PC-9 (cell line): ENCODE data around the gene EOMES. TPM values are rescaled to one million over a fixed set of nuclear protein-coding genes. Genes with fewer than 3 reads are reported as not detected.

Source experiments
- BruUV-seq: library from RNA; stranded (reverse); fragments of 400-500 nt; replicated peaks from 2 replicates; lab custom pipeline; 2021; lab: Mats Ljungman, UMichigan
- CTCF ChIA-PET: fragments of 300-600 bp; sonication (Branson Sonifier 250); formaldehyde crosslinking; loops from one replicate; lab custom pipeline; 2022; ENCODE audit warnings: antibody characterized with exemption; lab: Charles Lee
- POLR2A ChIA-PET: fragments of 300-600 bp; sonication (Branson Sonifier 250); formaldehyde crosslinking; loops from one replicate; lab custom pipeline; 2022; ENCODE audit warnings: antibody characterized with exemption; ENCODE audit not compliant: unreplicated experiment; lab: Charles Lee
- DNase-seq, 2 experiments: peaks; one replicate each; pipeline versions ENCODE4 v3.0.0 to v3.0.0-alpha.2; 2015 to 2022; ENCODE audit warnings: mixed read lengths in 1 of 2
- H2AFZ ChIP-seq: fragments of 200-600 bp; sonication (generic); 2 replicates; pipeline ENCODE4 v1.8.1; 2017; ENCODE audit warnings: antibody characterized with exemption
- H3F3A ChIP-seq: fragments of 200-600 bp; sonication (generic); 2 replicates; pipeline ENCODE4 v1.8.1; 2017; ENCODE audit warnings: antibody characterized with exemption, mild to moderate bottlenecking, low read depth; ENCODE audit not compliant: insufficient read depth
- H3K27ac ChIP-seq: fragments of 200-600 bp; sonication (generic); 2 replicates; pipeline ENCODE4 v1.6.1; 2016; ENCODE audit warnings: mixed run types
- H3K27me3 ChIP-seq: fragments of 200-600 bp; sonication (generic); 2 replicates; pipeline ENCODE4 v1.6.1; 2016; ENCODE audit warnings: low read depth, mixed run types; ENCODE audit not compliant: insufficient read depth
- H3K36me3 ChIP-seq: fragments of 200-600 bp; sonication (generic); 2 replicates; pipeline ENCODE4 v1.6.1; 2016; ENCODE audit warnings: low read depth, mixed run types
- H3K4me1 ChIP-seq: fragments of 200-600 bp; sonication (generic); replicated peaks from 2 replicates; pipeline ENCODE4 v1.6.1; 2016; ENCODE audit warnings: mixed run types; ENCODE audit not compliant: insufficient read depth
- H3K4me2 ChIP-seq: fragments of 200-600 bp; sonication (generic); 2 replicates; pipeline ENCODE4 v1.6.1; 2017; ENCODE audit warnings: mixed run types
- H3K4me3 ChIP-seq: fragments of 200-600 bp; sonication (generic); 2 replicates; pipeline ENCODE4 v1.6.1; 2016; ENCODE audit warnings: mixed run types
- H3K79me2 ChIP-seq: fragments of 200-600 bp; sonication (generic); 2 replicates; pipeline ENCODE4 v1.6.1; 2017; ENCODE audit warnings: low read depth, mixed run types
- H3K9me2 ChIP-seq: fragments of 200-600 bp; sonication (generic); 2 replicates; pipeline ENCODE4 v1.8.1; 2017; ENCODE audit warnings: mild to moderate bottlenecking; ENCODE audit not compliant: insufficient read depth
- H3K9me3 ChIP-seq: fragments of 200-600 bp; sonication (generic); 2 replicates; pipeline ENCODE4 v1.8.1; 2016; ENCODE audit warnings: low read depth; ENCODE audit not compliant: insufficient read depth
- H4K20me1 ChIP-seq: fragments of 200-600 bp; sonication (generic); 2 replicates; pipeline ENCODE4 v1.8.1; 2017; ENCODE audit not compliant: insufficient read depth
- EZH2 ChIP-seq: fragments of 200-600 bp; sonication (generic); IDR thresholded peaks from 2 replicates; pipeline ENCODE4 v1.8.0; 2017; ENCODE audit warnings: antibody characterized with exemption, low read depth
- intact Hi-C: fragments of 100-400 bp; cut with micrococcal nuclease; formaldehyde crosslinking; loops from one replicate; pipeline ENCODE4 v1.10.0; 2022; ENCODE audit not compliant: unreplicated experiment
- total RNA-seq: library from RNA; stranded (reverse); gene quantifications from 2 replicates; pipeline ENCODE4 v1.2.3, GENCODE V29; 2021
- TF ChIP-seq, protein P1 (sequence below): fragments of 200-600 bp; sonication (generic); conservative IDR thresholded peaks from 2 replicates; pipeline ENCODE4 v1.6.1; 2017; ENCODE audit warnings: mixed run types, antibody characterized with exemption, mild to moderate bottlenecking, moderate library complexity

The EOMES gene
- total RNA-seq, 1 experiment from 2014 or later, result not detected

DNA sequence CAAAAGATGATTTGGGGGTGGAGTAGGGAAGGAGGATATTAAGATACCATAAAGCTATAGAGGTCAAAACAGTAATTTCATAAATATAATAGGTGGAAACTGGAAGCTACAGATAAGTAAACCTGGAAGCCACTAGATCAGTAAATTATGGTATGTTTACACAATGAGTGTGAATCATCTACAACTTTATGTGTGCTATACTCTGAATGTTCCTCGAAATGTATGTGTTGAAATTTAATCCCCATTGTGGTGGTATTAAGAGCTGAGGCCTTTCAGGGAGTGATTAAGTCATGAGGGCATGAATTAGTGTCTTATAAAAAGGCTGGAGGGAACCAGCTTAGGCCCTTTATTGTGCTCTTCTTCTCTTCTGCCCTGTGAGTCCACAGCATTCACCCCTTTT, 25.2 kb downstream of the EOMES start:
- H3K36me3 ChIP-seq, result no peaks in the 10 kb centered on the region
- ChIA-PET CTCF (no interaction called here), POLR2A (no interaction called here)
- H3K4me1 ChIP-seq, result peaks cover 9% of the 10 kb centered on the region
- H3K27ac ChIP-seq, result no peak overlapping the region
- H4K20me1 ChIP-seq, result no peaks in the 10 kb centered on the region
- no peaks in the 10 kb centered on the region for H3K79me2 ChIP-seq
- DNase-seq, result peak in 1 of 2 experiments; percentile 75
- no peak overlapping the region for H3K4me2 ChIP-seq
- no peak for TF ChIP-seq EZH2
- TF ChIP-seq, protein P1, sequence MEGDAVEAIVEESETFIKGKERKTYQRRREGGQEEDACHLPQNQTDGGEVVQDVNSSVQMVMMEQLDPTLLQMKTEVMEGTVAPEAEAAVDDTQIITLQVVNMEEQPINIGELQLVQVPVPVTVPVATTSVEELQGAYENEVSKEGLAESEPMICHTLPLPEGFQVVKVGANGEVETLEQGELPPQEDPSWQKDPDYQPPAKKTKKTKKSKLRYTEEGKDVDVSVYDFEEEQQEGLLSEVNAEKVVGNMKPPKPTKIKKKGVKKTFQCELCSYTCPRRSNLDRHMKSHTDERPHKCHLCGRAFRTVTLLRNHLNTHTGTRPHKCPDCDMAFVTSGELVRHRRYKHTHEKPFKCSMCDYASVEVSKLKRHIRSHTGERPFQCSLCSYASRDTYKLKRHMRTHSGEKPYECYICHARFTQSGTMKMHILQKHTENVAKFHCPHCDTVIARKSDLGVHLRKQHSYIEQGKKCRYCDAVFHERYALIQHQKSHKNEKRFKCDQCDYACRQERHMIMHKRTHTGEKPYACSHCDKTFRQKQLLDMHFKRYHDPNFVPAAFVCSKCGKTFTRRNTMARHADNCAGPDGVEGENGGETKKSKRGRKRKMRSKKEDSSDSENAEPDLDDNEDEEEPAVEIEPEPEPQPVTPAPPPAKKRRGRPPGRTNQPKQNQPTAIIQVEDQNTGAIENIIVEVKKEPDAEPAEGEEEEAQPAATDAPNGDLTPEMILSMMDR, result no peak
- H3K27me3 ChIP-seq, result no peaks in the 10 kb centered on the region
- H3K9me2 ChIP-seq, result no peaks in the 10 kb centered on the region
- no peaks in the 10 kb centered on the region for H3K9me3 ChIP-seq
- no peaks in the 10 kb centered on the region for H3F3A ChIP-seq
- no peak overlapping the region for H3K4me3 ChIP-seq
- intact Hi-C loops, result no loop called here
- BruUV-seq, result no TSS peak
- no peak overlapping the region for H2AFZ ChIP-seq

DNA sequence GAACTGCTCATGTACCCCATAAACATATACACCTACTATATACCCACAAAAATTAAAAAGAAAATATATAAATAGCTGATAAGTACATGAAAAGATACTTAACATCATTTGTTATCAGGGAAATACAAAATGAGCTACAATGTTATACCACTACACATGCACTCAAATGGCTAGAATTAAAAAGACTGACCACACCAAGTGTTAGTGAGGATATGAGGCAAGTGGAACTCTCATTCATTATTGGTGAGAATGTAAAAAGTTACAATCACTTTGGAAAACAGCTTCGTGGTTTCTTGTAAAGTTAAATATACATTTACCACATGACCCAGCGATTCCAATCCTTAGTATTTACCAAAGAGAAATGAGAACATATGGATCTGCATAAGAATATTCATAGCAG, 26.5 kb downstream of the EOMES start:
- Histone ChIP-seq H2AFZ (no peak overlapping the region), H3K4me1 (peaks cover 9% of the 10 kb centered on the region), H3K4me2 (no peak overlapping the region), H3K79me2 (no peaks in the 10 kb centered on the region), H3K36me3 (no peaks in the 10 kb centered on the region), H3F3A (no peaks in the 10 kb centered on the region), H3K27ac (no peak overlapping the region), H4K20me1 (no peaks in the 10 kb centered on the region), H3K27me3 (no peaks in the 10 kb centered on the region), H3K9me2 (no peaks in the 10 kb centered on the region), H3K4me3 (no peak overlapping the region), H3K9me3 (no peaks in the 10 kb centered on the region)
- CTCF ChIA-PET, result no interaction called here
- TF ChIP-seq EZH2, result no peak
- TF ChIP-seq, protein P1, result no peak
- POLR2A ChIA-PET, result no interaction called here
- no peak for DNase-seq
- intact Hi-C loops, result no loop called here
- no TSS peak for BruUV-seq

DNA sequence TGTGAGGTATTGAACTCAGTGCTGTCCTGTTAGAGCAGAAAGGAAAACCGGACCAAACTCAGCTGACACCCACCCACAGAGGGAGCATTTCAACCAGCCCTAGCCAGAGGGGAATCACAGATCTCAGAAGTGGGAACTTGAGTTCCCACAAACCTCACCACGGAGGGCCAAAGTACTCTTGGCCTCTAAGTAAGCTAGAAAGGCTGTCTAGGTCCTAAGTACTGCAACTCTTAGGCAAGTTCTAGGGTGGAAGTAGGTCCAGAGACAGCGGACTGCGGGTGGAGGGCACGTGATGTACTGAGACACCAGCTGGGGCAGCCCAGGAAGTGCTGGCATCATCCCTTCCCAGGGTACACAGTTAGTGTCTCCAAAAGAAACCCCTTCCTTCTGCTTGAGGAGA, 34.1 kb downstream of the EOMES start:
- intact Hi-C loops, result loop anchor here (10.0 kb wide), 1 partner anchor 553 kb away; no protein-coding TSS in a partner anchor
- ChIA-PET CTCF (no interaction called here), POLR2A (no interaction called here)
- no TSS peak for BruUV-seq
- no peak for TF ChIP-seq EZH2
- Histone ChIP-seq H3K9me3 (no peaks in the 10 kb centered on the region), H3K27me3 (no peaks in the 10 kb centered on the region), H3K79me2 (no peaks in the 10 kb centered on the region), H3K9me2 (no peaks in the 10 kb centered on the region), H3K27ac (no peak overlapping the region), H2AFZ (no peak overlapping the region), H3K4me1 (no peaks in the 10 kb centered on the region), H3K4me2 (no peak overlapping the region), H3K4me3 (no peak overlapping the region), H4K20me1 (no peaks in the 10 kb centered on the region), H3K36me3 (no peaks in the 10 kb centered on the region), H3F3A (no peaks in the 10 kb centered on the region)
- DNase-seq, result no peak

DNA sequence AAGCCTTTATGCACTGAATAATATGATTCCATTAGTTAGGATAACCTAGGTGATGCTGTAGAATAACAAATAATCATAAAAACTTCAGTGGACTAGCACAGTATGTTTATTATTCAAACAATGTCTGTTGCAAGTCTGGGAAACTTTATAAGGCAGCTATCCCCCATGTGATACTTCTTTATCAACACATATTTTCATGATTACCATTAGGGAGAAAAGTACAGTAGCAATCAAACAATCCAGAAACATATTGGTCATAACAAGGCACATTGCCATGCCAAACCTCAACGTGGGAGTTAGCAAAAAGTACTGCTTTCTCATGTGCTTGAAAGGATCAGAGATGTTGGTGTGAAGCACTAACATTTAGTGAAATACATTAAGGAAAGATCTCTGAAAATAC, 35.5 kb downstream of the EOMES start:
- no peak for TF ChIP-seq EZH2
- TF ChIP-seq, protein P1, result no peak
- H3K4me2 ChIP-seq, result no peak overlapping the region

More for the DNA sequence above, 35.5 kb downstream of the EOMES start:
- Histone ChIP-seq H3F3A (no peaks in the 10 kb centered on the region), H3K9me2 (no peaks in the 10 kb centered on the region), H3K27me3 (no peaks in the 10 kb centered on the region), H3K9me3 (no peaks in the 10 kb centered on the region), H3K36me3 (no peaks in the 10 kb centered on the region), H3K79me2 (no peaks in the 10 kb centered on the region), H4K20me1 (no peaks in the 10 kb centered on the region), H3K27ac (no peak overlapping the region), H3K4me1 (no peaks in the 10 kb centered on the region), H3K4me3 (no peak overlapping the region), H2AFZ (no peak overlapping the region)
- DNase-seq, result no peak
- CTCF ChIA-PET, result no interaction called here
- POLR2A ChIA-PET, result no interaction called here
- BruUV-seq, result no TSS peak
- intact Hi-C loops, result loop anchor here (10.0 kb wide), 1 partner anchor 552 kb away; no protein-coding TSS in a partner anchor
